H9 (cell line): ENCODE data around the gene ST6GALNAC1. TPM values are rescaled to one million over a fixed set of nuclear protein-coding genes. Genes with fewer than 3 reads are reported as not detected.

Experiments
- DNase-seq: peaks from one replicate; pipeline ENCODE4 v3.0.0-alpha.2; 2017
- H2AFZ ChIP-seq: one replicate; pipeline ENCODE4 v1.6.1; 2013; ENCODE audit warnings: mild to moderate bottlenecking, low read length, control low read depth, moderate library complexity
- H2AK5ac ChIP-seq: 2 replicates; pipeline ENCODE4 v1.6.1; 2013; ENCODE audit warnings: low read length, control low read depth, mixed read lengths; ENCODE audit not compliant: insufficient read length
- H2BK120ac ChIP-seq: one replicate; pipeline ENCODE4 v1.6.1; 2013; ENCODE audit warnings: low read depth, mild to moderate bottlenecking, low read length, control low read depth, inconsistent platforms; ENCODE audit not compliant: poor library complexity, severe bottlenecking
- H2BK12ac ChIP-seq: 2 replicates; pipeline ENCODE4 v1.6.1; 2013; ENCODE audit warnings: low read length, control low read depth, mixed read lengths, low read depth; ENCODE audit not compliant: insufficient read length
- H2BK15ac ChIP-seq: 2 replicates; pipeline ENCODE4 v1.6.1; 2013; ENCODE audit warnings: low read depth, low read length, control low read depth
- H2BK20ac ChIP-seq: one replicate; pipeline ENCODE4 v1.6.1; 2013; ENCODE audit warnings: low read depth, mild to moderate bottlenecking, low read length, control low read depth, inconsistent platforms; ENCODE audit not compliant: poor library complexity, severe bottlenecking
- H2BK5ac ChIP-seq: 2 replicates; pipeline ENCODE4 v1.6.1; 2013; ENCODE audit warnings: low read length, control low read depth, mixed read lengths; ENCODE audit not compliant: insufficient read length
- H3K14ac ChIP-seq: 2 replicates; pipeline ENCODE4 v1.6.1; 2013; ENCODE audit warnings: low read length, control low read depth; ENCODE audit not compliant: insufficient read depth
- H3K18ac ChIP-seq: 2 replicates; pipeline ENCODE4 v1.6.1; 2013; ENCODE audit warnings: low read depth, mild to moderate bottlenecking, mixed read lengths, low read length, control low read depth; ENCODE audit not compliant: insufficient read length
- H3K23ac ChIP-seq: 2 replicates; pipeline ENCODE4 v1.6.1; 2013; ENCODE audit warnings: low read length, control low read depth, mixed read lengths, low read depth; ENCODE audit not compliant: insufficient read length
- H3K23me2 ChIP-seq: 2 replicates; pipeline ENCODE4 v1.6.1; 2013; ENCODE audit warnings: low read depth, mild to moderate bottlenecking, mixed read lengths, low read length, control low read depth; ENCODE audit not compliant: insufficient read length, poor library complexity, severe bottlenecking
- H3K27ac ChIP-seq: 2 replicates; pipeline ENCODE4 v1.5.1; 2013; ENCODE audit warnings: low read length, control low read depth, mixed read lengths, low read depth; ENCODE audit not compliant: insufficient read length
- H3K27me3 ChIP-seq: 2 replicates; pipeline ENCODE4 v1.6.1; 2013; ENCODE audit warnings: low read length, control low read depth, inconsistent platforms; ENCODE audit not compliant: insufficient read depth
- H3K4ac ChIP-seq: 2 replicates; pipeline ENCODE4 v1.6.1; 2013; ENCODE audit warnings: low read depth, mild to moderate bottlenecking, control low read depth, inconsistent platforms, low read length, moderate library complexity
- H3K4me1 ChIP-seq: 2 replicates; pipeline ENCODE4 v1.6.1; 2013; ENCODE audit warnings: low read length, control low read depth, inconsistent platforms; ENCODE audit not compliant: insufficient read depth
- H3K4me2 ChIP-seq: 2 replicates; pipeline ENCODE4 v1.6.1; 2013; ENCODE audit warnings: low read length, control low read depth, mixed read lengths; ENCODE audit not compliant: insufficient read length, insufficient read depth
- H3K56ac ChIP-seq: 2 replicates; pipeline ENCODE4 v1.6.1; 2013; ENCODE audit warnings: low read depth, mild to moderate bottlenecking, mixed read lengths, low read length, control low read depth; ENCODE audit not compliant: insufficient read length
- H3K79me1 ChIP-seq: 2 replicates; pipeline ENCODE4 v1.6.1; 2013; ENCODE audit warnings: low read depth, mild to moderate bottlenecking, moderate library complexity, low read length, control low read depth, inconsistent platforms; ENCODE audit not compliant: insufficient read depth, poor library complexity, severe bottlenecking
- H3K79me2 ChIP-seq: 2 replicates; pipeline ENCODE4 v1.6.1; 2013; ENCODE audit warnings: low read length, control low read depth, inconsistent platforms; ENCODE audit not compliant: insufficient read depth
- H3K9ac ChIP-seq: 2 replicates; pipeline ENCODE4 v1.6.1; 2013; ENCODE audit warnings: low read length, control low read depth, mixed read lengths; ENCODE audit not compliant: insufficient read length; ENCODE audit errors: extremely low read depth
- H3K9me3 ChIP-seq: one replicate; pipeline ENCODE4 v1.6.1; 2013; ENCODE audit warnings: low read depth, low read length, inconsistent platforms; ENCODE audit not compliant: control insufficient read depth
- H3T11ph ChIP-seq: one replicate; pipeline ENCODE4 v1.6.1; 2013; ENCODE audit warnings: mild to moderate bottlenecking, low read length, control low read depth, inconsistent platforms
- H4K20me1 ChIP-seq: one replicate; pipeline ENCODE4 v1.6.1; 2013; ENCODE audit not compliant: control insufficient read depth, insufficient read length, insufficient read depth
- H4K5ac ChIP-seq: 2 replicates; pipeline ENCODE4 v1.6.1; 2013; ENCODE audit warnings: low read depth, mild to moderate bottlenecking, mixed read lengths, low read length, control low read depth; ENCODE audit not compliant: insufficient read length
- H4K8ac ChIP-seq: replicated peaks from 2 replicates; pipeline ENCODE4 v1.6.1; 2013; ENCODE audit warnings: low read length, control low read depth, mixed read lengths, low read depth; ENCODE audit not compliant: insufficient read length
- H4K91ac ChIP-seq: 2 replicates; pipeline ENCODE4 v1.6.1; 2013; ENCODE audit warnings: low read depth, mild to moderate bottlenecking, moderate library complexity, mixed read lengths, low read length, control low read depth; ENCODE audit not compliant: insufficient read length
- H3K27ac Mint-ChIP-seq, 3 experiments: 2 replicates in 2 of 3; 3 replicates in 1 of 3; pipeline ENCODE4 v1.8.0; 2020 to 2021; ENCODE audit warnings: mixed read lengths in 3 of 3, mild to moderate bottlenecking in 1 of 3, moderate library complexity in 1 of 3
- H3K27me3 Mint-ChIP-seq: 2 replicates; pipeline ENCODE4 v1.8.0; 2021; ENCODE audit warnings: low read depth, mild to moderate bottlenecking, moderate library complexity, mixed read lengths
- H3K36me3 Mint-ChIP-seq, 3 experiments: 2 replicates in 2 of 3; 3 replicates in 1 of 3; pipeline ENCODE4 v1.8.0; 2020 to 2021; ENCODE audit warnings: low read depth in 3 of 3, mixed read lengths in 3 of 3; ENCODE audit not compliant: insufficient read depth in 1 of 3
- H3K4me1 Mint-ChIP-seq, 2 experiments: 2 replicates each; pipeline ENCODE4 v1.8.0; 2020; ENCODE audit warnings: mixed read lengths in 2 of 2
- H3K4me3 Mint-ChIP-seq, 2 experiments: 2 replicates in 1 of 2; 3 replicates in 1 of 2; pipeline ENCODE4 v1.8.0; 2020 to 2021; ENCODE audit warnings: mild to moderate bottlenecking in 2 of 2, mixed read lengths in 2 of 2, moderate library complexity in 1 of 2
- H3K9me3 Mint-ChIP-seq, 2 experiments: 2 replicates in 1 of 2; 3 replicates in 1 of 2; pipeline ENCODE4 v1.8.0; 2020; ENCODE audit warnings: mild to moderate bottlenecking in 2 of 2, mixed read lengths in 2 of 2, moderate library complexity in 1 of 2
- CTCF ChIP-seq: fragments of 200-600 bp; sonication (generic); conservative IDR thresholded peaks from 3 replicates; pipeline ENCODE4 v1.8.0; 2021; ENCODE audit warnings: antibody characterized with exemption, mild to moderate bottlenecking
- WGBS: extraction: QIAGEN DNeasy Blood & Tissue Kit; methylation state at CpG from one replicate; pipeline ENCODE4 v1.1.7; 2013; ENCODE audit warnings: missing lambda C conversion rate, low lambda C conversion rate, mixed read lengths; ENCODE audit not compliant: insufficient read length; ENCODE audit errors: extremely low coverage; 5-methylcytosine and 5-hydroxymethylcytosine counted together
- total RNA-seq: library from RNA; stranded (reverse); gene quantifications from 2 replicates; pipeline ENCODE4 v1.2.1, GENCODE V29; 2021

ST6GALNAC1 gene
- total RNA-seq, 1 experiment from 2014 or later: not detected

GRCh38 chr17:76654408-76654807 lies 10.9 kb upstream of the ST6GALNAC1 start:
- H3K9ac ChIP-seq: no peak overlapping the region
- no peak overlapping the region for H3K18ac ChIP-seq
- no peak overlapping the region for H2BK5ac ChIP-seq
- H2AFZ ChIP-seq: no peak overlapping the region
- Mint-ChIP-seq H3K27me3 (peaks cover 4% of the 10 kb centered on the region), H3K9me3 (peaks cover 4 to 6% of the 10 kb centered on the region in 2 experiments), H3K27ac (no peak overlapping the region), H3K36me3 (0 out of 7 replicates have a peak, but pooled peaks cover 0 to 5% (median 0%) of the 10 kb centered on the region in 3 experiments), H3K4me3 (no peak overlapping the region), H3K4me1 (peaks cover under 1% of the 10 kb centered on the region in 2 experiments)
- no peaks in the 10 kb centered on the region for H3K79me2 ChIP-seq
- H2BK12ac ChIP-seq: no peak overlapping the region
- DNase-seq: no peak
- H3K4me1 ChIP-seq: no peaks in the 10 kb centered on the region
- no peak overlapping the region for H2BK20ac ChIP-seq
- H3K23me2 ChIP-seq: no peaks in the 10 kb centered on the region
- H3K4ac ChIP-seq: no peak overlapping the region
- no peak overlapping the region for H2AK5ac ChIP-seq
- no peak overlapping the region for H2BK120ac ChIP-seq
- no peak overlapping the region for H3K56ac ChIP-seq
- H4K91ac ChIP-seq: no peak overlapping the region
- H3K27me3 ChIP-seq: no peaks in the 10 kb centered on the region
- H3T11ph ChIP-seq: no peak overlapping the region
- H3K9me3 ChIP-seq: no peaks in the 10 kb centered on the region
- H3K23ac ChIP-seq: no peak overlapping the region
- H3K14ac ChIP-seq: no peak overlapping the region
- H4K8ac ChIP-seq: no peak overlapping the region
- H3K4me2 ChIP-seq: no peak overlapping the region
- H4K20me1 ChIP-seq: no peaks in the 10 kb centered on the region
- no peak overlapping the region for H3K27ac ChIP-seq
- no CpG with 5 or more reads among the region's 1 CpG for WGBS
- no peaks in the 10 kb centered on the region for H3K79me1 ChIP-seq
- H4K5ac ChIP-seq: no peak overlapping the region
- no peak overlapping the region for H2BK15ac ChIP-seq
- TF ChIP-seq CTCF: no peak
